GM18951 (cell line): ENCODE measurements around the gene CD63.

Experiments
- POLR2A ChIP-seq: IDR thresholded peaks from 4 replicates; pipeline ENCODE4 v1.6.1; 2011; ENCODE audit warnings: mild to moderate bottlenecking; ENCODE audit not compliant: insufficient read length, insufficient read depth; ENCODE audit errors: extremely low read depth
- in situ Hi-C: fragments of 300-500 bp; cut with MboI; formaldehyde crosslinking; loops from one replicate; pipeline ENCODE4 v1.12.0; 2022; ENCODE audit warnings: low sequenced_read_pairs, mixed read lengths, inconsistent platforms; ENCODE audit not compliant: unreplicated experiment

Gene CD63

DNA sequence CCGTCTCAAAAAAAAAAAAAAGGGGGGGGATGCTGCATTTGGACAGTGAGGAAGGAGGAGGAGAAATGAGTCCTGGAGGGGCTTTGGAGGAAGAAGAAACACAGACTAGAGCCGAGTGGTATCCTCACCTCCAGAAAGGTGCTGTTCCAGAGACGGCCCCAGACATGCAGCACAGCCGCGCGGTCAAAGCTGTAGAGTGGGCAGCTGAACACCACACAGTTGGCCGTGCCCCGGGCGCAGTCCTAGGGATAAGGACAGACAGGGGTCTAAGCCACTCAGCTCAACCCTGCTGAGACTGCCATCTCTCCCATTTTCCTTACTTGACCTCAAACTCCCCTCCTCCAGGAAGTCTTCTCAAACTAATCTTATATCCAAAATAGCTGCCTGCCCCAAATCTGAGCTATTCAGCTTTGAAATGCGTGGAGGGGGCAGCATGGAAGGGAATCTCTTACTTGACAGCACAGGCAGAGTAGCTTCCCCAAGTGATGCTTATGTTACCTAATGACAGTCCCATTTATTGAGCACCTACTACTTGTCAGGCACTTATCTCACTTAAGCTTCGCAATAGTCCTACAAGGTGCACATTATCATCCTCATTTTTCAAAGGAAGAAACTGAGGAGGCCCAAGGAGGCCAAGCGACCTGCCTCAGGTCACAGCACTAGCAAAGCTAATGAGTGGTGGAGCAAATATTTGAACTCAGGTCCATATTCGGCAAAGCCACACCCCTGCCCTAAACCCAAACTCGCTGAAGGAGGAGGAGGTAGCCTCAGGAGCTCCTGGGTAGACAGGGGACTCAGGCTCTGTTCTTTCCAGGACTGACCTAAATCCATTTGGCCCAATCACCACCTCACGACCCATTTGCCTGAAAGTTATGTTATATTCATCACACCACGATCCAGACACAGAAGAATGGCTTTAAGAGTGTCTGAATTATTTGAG lies 39.8 kb downstream of the CD63 start:
- no peak for TF ChIP-seq POLR2A
- in situ Hi-C loops: no loop called here

- no peak for TF ChIP-seq POLR2A
- in situ Hi-C loops: no loop called here
These were observed 41.1 kb downstream of the CD63 start for GRCh38 chr12:55687746-55688145.

GRCh38 chr12:55686366-55687010 lies 42.3 kb downstream of the CD63 start:
- no peak for TF ChIP-seq POLR2A
- in situ Hi-C loops: no loop called here

- in situ Hi-C loops: no loop called here
- TF ChIP-seq POLR2A: no peak
These were observed 43.1 kb downstream of the CD63 start for GRCh38 chr12:55685671-55686070.

DNA sequence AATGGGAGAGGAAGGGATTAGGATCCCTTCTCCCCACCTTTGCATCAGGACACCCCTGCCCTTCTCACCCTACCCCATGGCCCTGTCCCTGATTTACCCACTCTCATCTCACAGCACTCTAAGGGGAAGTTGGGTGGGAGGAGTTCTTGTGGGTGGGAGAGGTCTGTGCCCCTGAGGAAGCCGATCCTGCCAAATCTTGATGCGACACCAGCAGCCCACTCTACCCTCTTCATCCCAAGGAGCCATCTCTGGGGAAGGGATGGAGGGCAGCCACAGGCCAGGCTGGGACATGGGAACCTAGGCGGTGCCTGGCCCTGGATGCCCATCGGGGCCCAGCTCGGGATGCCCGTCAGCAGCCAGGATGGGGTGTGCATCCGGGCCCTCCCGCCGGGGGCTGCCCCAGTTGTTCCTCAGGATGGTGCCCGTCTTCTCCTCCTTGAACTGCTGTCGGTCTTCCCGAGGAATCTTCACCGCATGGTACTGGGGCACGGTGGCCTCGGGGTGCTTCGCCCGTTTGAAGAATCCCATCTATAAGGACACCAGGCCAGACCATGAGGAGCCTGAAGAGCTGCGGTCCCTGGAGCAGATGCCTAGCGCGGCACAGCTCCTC lies 43.9 kb downstream of the CD63 start:
- in situ Hi-C loops: no loop called here
- no peak for TF ChIP-seq POLR2A

DNA sequence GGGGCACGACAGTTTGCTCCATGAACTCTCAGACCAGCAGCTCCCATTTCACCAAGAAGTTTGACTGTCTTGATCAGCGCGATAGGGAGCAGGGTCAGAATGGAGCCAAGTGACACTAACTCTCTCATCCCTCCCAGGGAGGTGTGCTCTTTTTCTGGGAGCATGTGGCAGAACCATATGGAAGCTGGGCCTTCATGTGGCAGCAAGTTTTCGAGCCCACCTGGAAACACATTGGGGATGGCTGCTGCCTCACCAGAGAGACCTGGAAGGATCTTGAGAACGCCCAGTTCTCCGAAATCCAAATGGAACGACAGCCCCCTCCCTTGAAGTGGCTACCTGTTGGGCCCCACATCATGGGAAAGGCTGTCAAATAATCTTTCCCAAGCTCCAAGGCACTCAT lies 45.1 kb downstream of the CD63 start:
- in situ Hi-C loops: no loop called here
- no peak for TF ChIP-seq POLR2A

- in situ Hi-C loops: no loop called here
- TF ChIP-seq POLR2A: no peak
These were observed 46.6 kb downstream of the CD63 start for GRCh38 chr12:55682087-55682796.

GRCh38 chr12:55681142-55682077 lies 47.4 kb downstream of the CD63 start:
- in situ Hi-C loops: no loop called here
- no peak for TF ChIP-seq POLR2A

DNA sequence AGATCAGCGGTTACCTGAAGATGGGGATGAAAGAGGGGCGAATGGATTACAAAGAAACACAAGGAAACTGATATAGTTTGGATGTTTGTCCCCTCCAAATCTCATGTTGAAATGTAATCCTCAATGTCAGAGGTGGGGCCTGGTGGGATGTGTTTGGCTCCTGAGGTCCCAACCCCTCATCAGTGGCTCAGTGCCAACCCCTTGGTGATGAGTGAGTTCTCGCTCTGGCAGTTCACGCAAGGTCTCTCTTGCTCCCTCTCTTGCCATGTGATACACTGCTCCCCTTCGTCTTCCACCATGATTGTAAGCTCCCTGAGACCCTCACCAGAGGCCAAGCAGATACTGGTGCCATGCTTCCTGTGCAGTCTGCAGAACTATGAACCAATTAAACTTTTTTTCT lies 49.1 kb downstream of the CD63 start:
- in situ Hi-C loops: no loop called here
- TF ChIP-seq POLR2A: no peak

- in situ Hi-C loops: no loop called here
- no peak for TF ChIP-seq POLR2A
These were observed 52.1 kb downstream of the CD63 start for GRCh38 chr12:55676707-55677106.

DNA sequence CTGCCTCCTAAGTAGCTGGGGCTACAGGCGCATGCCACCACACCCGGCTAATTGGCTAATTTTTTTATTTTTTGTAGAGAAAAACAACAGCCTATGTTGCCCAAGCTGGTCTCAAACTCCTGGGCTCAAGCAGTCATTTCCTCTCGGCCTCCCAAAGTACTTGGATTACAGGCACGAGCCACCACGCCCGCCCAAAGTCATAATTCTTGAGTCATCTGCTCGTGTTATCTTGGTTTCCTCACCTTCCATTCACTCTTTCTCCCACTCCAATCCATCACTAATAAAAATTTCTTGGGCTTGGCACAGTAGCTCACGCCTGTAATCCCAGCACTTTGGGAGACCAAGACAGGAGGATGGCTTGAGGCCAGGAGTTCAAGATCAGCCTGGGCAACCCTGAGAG lies 53.1 kb downstream of the CD63 start:
- in situ Hi-C loops: no loop called here
- no peak for TF ChIP-seq POLR2A
